GM15510 (cell line): ENCODE data around the gene MINDY2.
A peak's percentile ranks its signal among the peaks of the same experiment; 100 is the strongest.

ENCODE experiments used
- POLR2A ChIP-seq: IDR thresholded peaks from 3 replicates; pipeline ENCODE4 v1.6.1; 2011; ENCODE audit warnings: borderline replicate concordance; ENCODE audit not compliant: insufficient read length; ENCODE audit errors: extremely low read depth

The MINDY2 gene

GRCh38 chr15:58770857-58771620, at the start of gene MINDY2:
TSS of gene MINDY2 (plus strand) at chr15:58771302. CDS start at chr15:58771396, 94 bp downstream.
- TF ChIP-seq POLR2A = peak; percentile 81

- no peak for TF ChIP-seq POLR2A
Measured at GRCh38 chr15:58724466-58724865, 46.6 kb upstream of the MINDY2 start.

GRCh38 chr15:58726867-58727266, 44.2 kb upstream of the MINDY2 start:
- TF ChIP-seq POLR2A = no peak

- no peak for TF ChIP-seq POLR2A
Measured at GRCh38 chr15:58731756-58732535, 39.2 kb upstream of the MINDY2 start.

- no peak for TF ChIP-seq POLR2A
Measured at GRCh38 chr15:58732625-58733363, 38.3 kb upstream of the MINDY2 start.

GRCh38 chr15:58734859-58735258, 36.2 kb upstream of the MINDY2 start:
- TF ChIP-seq POLR2A = no peak

GRCh38 chr15:58736018-58736643, 35.0 kb upstream of the MINDY2 start:
- no peak for TF ChIP-seq POLR2A

- TF ChIP-seq POLR2A = no peak
Measured at GRCh38 chr15:58737298-58737697, 33.8 kb upstream of the MINDY2 start.

- TF ChIP-seq POLR2A = no peak
Measured at GRCh38 chr15:58738046-58738707, 32.9 kb upstream of the MINDY2 start.

- TF ChIP-seq POLR2A = no peak
Measured at GRCh38 chr15:58740436-58740835, 30.7 kb upstream of the MINDY2 start.

- TF ChIP-seq POLR2A = no peak
Measured at GRCh38 chr15:58741032-58741431, 30.1 kb upstream of the MINDY2 start.

GRCh38 chr15:58742022-58742813, 28.9 kb upstream of the MINDY2 start:
- no peak for TF ChIP-seq POLR2A

- no peak for TF ChIP-seq POLR2A
Measured at GRCh38 chr15:58742819-58743502, 28.1 kb upstream of the MINDY2 start.

GRCh38 chr15:58746174-58746573, 24.9 kb upstream of the MINDY2 start:
- TF ChIP-seq POLR2A = no peak
